LNCAP (cell line): ENCODE measurements around the gene SPATA32.

Experiments
- CTCF ChIP-seq: fragments of 450-650 bp; IDR thresholded peaks from 2 replicates; pipeline ENCODE4 v1.5.1; 2017; ENCODE audit warnings: mild to moderate bottlenecking

SPATA32 gene

GRCh38 chr17:45290269-45290765 lies 28.4 kb upstream of the SPATA32 start:
- no peak for TF ChIP-seq CTCF

GRCh38 chr17:45289301-45290268 lies 27.7 kb upstream of the SPATA32 start:
- TF ChIP-seq CTCF: no peak

- TF ChIP-seq CTCF: no peak
These were observed 26.9 kb upstream of the SPATA32 start for GRCh38 chr17:45288825-45289224.

GRCh38 chr17:45287526-45288500 lies 25.9 kb upstream of the SPATA32 start:
- no peak for TF ChIP-seq CTCF

GRCh38 chr17:45286286-45286685 lies 24.4 kb upstream of the SPATA32 start:
- TF ChIP-seq CTCF: no peak

GRCh38 chr17:45284176-45285140 lies 22.6 kb upstream of the SPATA32 start:
- TF ChIP-seq CTCF: no peak; the same call in 1 of the 2 replicates
